K562 (cell line): ENCODE results near the gene PMM1. TPM values are rescaled to one million over a fixed set of nuclear protein-coding genes. Genes with fewer than 3 reads are reported as not detected.

ENCODE experiments used
- NR1H2 ChIP-seq: sonication (generic); formaldehyde crosslinking; IDR thresholded peaks from 2 replicates; pipeline ENCODE4 v1.4.0; 2020; ENCODE audit warnings: mild to moderate bottlenecking, missing genetic modification reagents
- POLR2AphosphoS2 ChIP-seq: IDR thresholded peaks from 2 replicates; pipeline ENCODE4 v1.6.1; 2012; ENCODE audit warnings: low read length, improper control_type of control experiment
- RERE ChIP-seq: sonication (generic); formaldehyde crosslinking; IDR thresholded peaks from 2 replicates; pipeline ENCODE4 v1.8.0; 2023; ENCODE audit warnings: missing genetic modification reagents, mild to moderate bottlenecking, borderline replicate concordance
- TCF3 ChIP-seq: sonication (generic); formaldehyde crosslinking; IDR thresholded peaks from 2 replicates; pipeline ENCODE4 v1.4.0; 2020; ENCODE audit warnings: mild to moderate bottlenecking, missing genetic modification reagents
- UBTF ChIP-seq, 2 experiments: IDR thresholded peaks; 2 replicates each; pipeline ENCODE4 v1.6.1; 2012; ENCODE audit warnings: improper control_type of control experiment in 2 of 2, low read depth in 2 of 2, low read length in 2 of 2, borderline replicate concordance in 1 of 2
- ZBTB33 ChIP-seq: sonication (generic); formaldehyde crosslinking; IDR thresholded peaks from 2 replicates; pipeline ENCODE4 v1.8.1; 2023; ENCODE audit warnings: mild to moderate bottlenecking, missing genetic modification reagents
- polyA plus RNA-seq, 8 experiments: library from polyadenylated mRNA; depleted of rRNA in 4 of 8; stranded (reverse) in 5 of 8; unstranded in 3 of 8; fragments of >200 nt; fragmentation: Nextera tagmentation in 2 of 8; fragmentation: Illumina TruSeq in 1 of 8; extraction: Ambion mirVana in 2 of 8; extraction: Trizol in 1 of 8; gene quantifications; 2 replicates each; pipeline versions ENCODE4 v1.2.1 to v1.2.3, GENCODE V29; 2011 to 2014; ENCODE audit warnings: inconsistent platforms in 1 of 8, missing spikeins in 1 of 8
- total RNA-seq, 7 experiments: library from RNA; depleted of rRNA in 6 of 7; stranded (reverse); fragments of >200 nt in 6 of 7; fragmentation: Illumina TruSeq in 2 of 7; extraction: Trizol in 2 of 7; gene quantifications; 2 replicates each; pipeline versions ENCODE4 v1.2.1 to v1.2.3, GENCODE V29; 2011 to 2021; ENCODE audit warnings: low replicate concordance in 1 of 7

The PMM1 gene
- total and polyA plus RNA-seq, 9 of the 15 experiments (the other 6 are each of a cell fraction or from before 2014, with no cell fraction given): 10.2 to 31.7 (median 20.3) TPM

- TF ChIP-seq RERE (CRISPR knock-in tag): no peak
- TF ChIP-seq TCF3 (CRISPR knock-in tag): no peak
- TF ChIP-seq ZBTB33: no peak
- TF ChIP-seq POLR2AphosphoS2: no peak
- no peak for TF ChIP-seq UBTF (IDR thresholded peaks at IDR 0.05; ENCODE audit: borderline replicate concordance in 1 of 2, low read depth in 2 of 2, low read length in 2 of 2)
- TF ChIP-seq NR1H2 (CRISPR knock-in tag): no peak
Observed at GRCh38 chr22:41557401-41558240, 32.0 kb downstream of the PMM1 start (continued).
